GM21529 (cell line): Measurements from ENCODE around the gene FGGY.

ENCODE experiments used
- ATAC-seq: cut with Tn5 transposase; IDR thresholded peaks from one replicate; pipeline ENCODE4 v1.9.1; 2021; ENCODE audit not compliant: unreplicated experiment

FGGY gene

DNA sequence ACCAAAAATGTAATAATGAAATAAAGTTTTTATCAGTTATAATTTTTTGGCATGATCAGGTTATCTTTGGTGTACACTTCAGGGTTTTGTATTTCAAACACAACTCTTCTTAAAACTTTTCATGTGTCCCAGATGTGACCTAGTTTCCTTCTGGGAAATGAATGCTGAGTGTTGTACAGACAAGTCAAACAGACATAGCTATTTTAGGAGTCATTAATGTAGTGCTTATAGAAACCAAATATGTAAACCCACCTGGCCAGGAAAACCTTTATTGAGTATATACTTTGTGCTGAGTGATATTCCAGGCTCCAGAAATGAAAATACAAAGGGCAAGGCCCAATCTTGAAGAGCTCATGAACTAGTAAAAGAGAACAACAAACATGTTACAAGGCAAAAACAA is 491.9 kb downstream of the FGGY start:
- ATAC-seq: no peak

DNA sequence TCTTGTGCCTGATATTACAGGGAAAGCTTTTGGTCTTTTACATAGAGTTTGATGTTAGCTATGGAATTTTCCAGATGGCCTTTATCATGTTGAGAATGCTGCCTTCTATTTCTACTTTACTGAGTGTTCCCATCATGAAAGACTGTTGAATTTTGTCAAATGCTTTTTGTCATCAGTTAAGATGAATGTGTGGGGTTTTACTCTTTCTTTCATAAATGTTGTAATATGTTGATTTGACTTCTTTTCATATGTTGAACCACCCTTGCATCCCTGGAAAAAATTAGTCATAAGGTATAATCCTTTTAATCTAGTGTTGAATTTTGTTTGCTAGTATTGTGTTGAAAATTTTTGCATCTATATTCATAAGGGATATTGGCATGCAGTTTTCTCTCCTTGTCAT is 501.7 kb downstream of the FGGY start:
- ATAC-seq: no peak

DNA sequence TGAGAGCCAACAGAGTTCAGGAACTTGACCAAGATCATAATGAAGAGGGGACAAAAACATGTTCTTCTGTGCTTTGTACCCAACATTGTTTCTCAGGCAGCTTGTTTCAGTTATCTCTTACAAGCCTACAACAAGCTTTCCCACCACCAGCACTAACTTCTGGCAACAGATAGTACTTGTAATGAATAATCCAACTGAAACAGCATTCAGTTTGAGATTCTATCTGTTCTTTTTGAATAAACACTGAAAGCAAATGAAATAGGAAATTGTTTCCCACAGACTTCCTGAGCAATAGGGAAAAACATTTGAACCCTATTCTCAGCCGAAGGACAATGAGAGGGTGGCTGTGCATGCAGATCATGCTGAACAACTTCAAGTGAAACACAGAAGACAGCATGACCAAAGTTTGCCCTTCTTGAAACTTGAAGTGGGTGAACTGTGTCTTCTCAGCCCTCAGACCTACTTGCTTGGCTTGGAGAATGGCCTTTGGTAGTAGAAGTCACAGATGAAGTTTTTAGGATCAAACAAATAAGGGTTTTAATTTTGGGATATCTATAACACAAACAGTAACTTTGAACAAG is 506.7 kb downstream of the FGGY start:
- ATAC-seq: no peak

DNA sequence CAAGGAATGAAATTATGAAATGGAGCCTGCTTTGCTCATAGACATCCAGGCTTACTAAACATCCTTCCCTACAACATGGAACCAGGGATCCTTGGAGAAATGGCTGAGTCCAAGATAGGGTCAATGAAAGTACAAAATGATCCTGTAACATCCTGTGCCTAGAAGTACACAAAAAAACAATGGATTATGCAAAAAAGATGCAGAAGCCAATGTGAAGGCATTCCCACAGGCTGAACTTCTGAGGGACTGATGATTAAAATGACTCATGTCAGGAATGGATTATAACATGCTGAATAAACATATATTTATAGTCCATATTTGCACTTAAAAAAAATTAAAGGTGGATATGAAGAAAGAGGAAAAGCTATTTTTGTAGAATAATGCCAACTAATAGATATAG is 507.4 kb downstream of the FGGY start:
- ATAC-seq: no peak

DNA sequence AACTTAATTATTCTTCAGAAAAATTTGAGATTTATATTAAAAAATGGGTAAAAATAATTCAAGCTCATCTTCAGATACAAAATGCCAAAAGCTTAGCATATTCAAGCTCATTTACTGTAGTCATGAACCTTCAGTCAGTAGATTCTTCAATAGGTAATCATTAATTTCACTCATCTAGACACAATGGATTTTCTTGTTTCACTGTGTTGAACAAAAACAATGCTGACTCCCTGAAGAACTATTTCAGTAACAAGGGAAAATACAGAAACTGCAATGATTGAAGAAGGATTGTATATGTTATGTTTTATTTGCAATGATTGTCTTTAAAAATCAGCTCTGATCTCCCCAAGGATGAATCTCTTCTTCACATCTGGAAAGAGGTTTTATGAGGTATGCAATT is 508.7 kb downstream of the FGGY start:
- no peak for ATAC-seq
